ENCODE results near the gene UBASH3B.
"Not testable (repeated sequence)": the region's sequence is repeated elsewhere in the genome, so short reads cannot be mapped to it uniquely, and the experiment has no call there.

UBASH3B gene

GRCh38 chr11:122726028-122726427, 70.5 kb downstream of the UBASH3B start:
- DNase-seq (ENCODE audit: low read depth): no peak
- H3K4me3 ChIP-seq (ENCODE audit: control insufficient read depth, low read depth, low read length): no peak overlapping the region
- no peak for TF ChIP-seq CTCF (conservative IDR thresholded peaks at IDR 0.05; ENCODE audit: control insufficient read depth, insufficient read depth, low read depth, low read length)

GRCh38 chr11:122727101-122727929, 71.8 kb downstream of the UBASH3B start:
- no peak for TF ChIP-seq CTCF (conservative IDR thresholded peaks at IDR 0.05; ENCODE audit: control insufficient read depth, insufficient read depth, low read depth, low read length)
- H3K4me3 ChIP-seq (ENCODE audit: control insufficient read depth, low read depth, low read length): no peak overlapping the region
- no peak for DNase-seq (ENCODE audit: low read depth)

- H3K4me3 ChIP-seq (ENCODE audit: control insufficient read depth, low read depth, low read length): no peak overlapping the region
- DNase-seq (ENCODE audit: low read depth): no peak
Measured at GRCh38 chr11:122728561-122728960, 73.0 kb downstream of the UBASH3B start.

GRCh38 chr11:122729139-122729538, 73.6 kb downstream of the UBASH3B start:
- no peak for DNase-seq (ENCODE audit: low read depth)
- TF ChIP-seq CTCF (conservative IDR thresholded peaks at IDR 0.05; ENCODE audit: control insufficient read depth, insufficient read depth, low read depth, low read length): no peak
- H3K4me3 ChIP-seq (ENCODE audit: control insufficient read depth, low read depth, low read length): no peak overlapping the region

More at GRCh38 chr11:122728561-122728960, 73.0 kb downstream of the UBASH3B start:
- TF ChIP-seq CTCF (conservative IDR thresholded peaks at IDR 0.05; ENCODE audit: control insufficient read depth, insufficient read depth, low read depth, low read length): no peak

- DNase-seq (ENCODE audit: low read depth); H3K4me3 ChIP-seq (ENCODE audit: control insufficient read depth, low read depth, low read length): not testable (repeated sequence)
Measured at GRCh38 chr11:122730694-122731093, 75.2 kb downstream of the UBASH3B start.

GRCh38 chr11:122731500-122731913, 76.0 kb downstream of the UBASH3B start:
- DNase-seq (ENCODE audit: low read depth): peak; percentile 94
- H3K4me3 ChIP-seq (ENCODE audit: control insufficient read depth, low read depth, low read length): no peak overlapping the region
- no peak for TF ChIP-seq CTCF (conservative IDR thresholded peaks at IDR 0.05; ENCODE audit: control insufficient read depth, insufficient read depth, low read depth, low read length)

- no peak for TF ChIP-seq CTCF (conservative IDR thresholded peaks at IDR 0.05; ENCODE audit: control insufficient read depth, insufficient read depth, low read depth, low read length)
- no peak for DNase-seq (ENCODE audit: low read depth)
- H3K4me3 ChIP-seq (ENCODE audit: control insufficient read depth, low read depth, low read length): no peak overlapping the region
Measured at GRCh38 chr11:122732342-122733315, 77.1 kb downstream of the UBASH3B start.
